GM19193 (cell line): ENCODE measurements around the gene SDK2.

Source experiments
- POLR2A ChIP-seq: IDR thresholded peaks from 4 replicates; pipeline ENCODE4 v1.6.1; 2011; ENCODE audit not compliant: insufficient read depth, insufficient read length; ENCODE audit errors: extremely low read depth

The SDK2 gene, protein sequence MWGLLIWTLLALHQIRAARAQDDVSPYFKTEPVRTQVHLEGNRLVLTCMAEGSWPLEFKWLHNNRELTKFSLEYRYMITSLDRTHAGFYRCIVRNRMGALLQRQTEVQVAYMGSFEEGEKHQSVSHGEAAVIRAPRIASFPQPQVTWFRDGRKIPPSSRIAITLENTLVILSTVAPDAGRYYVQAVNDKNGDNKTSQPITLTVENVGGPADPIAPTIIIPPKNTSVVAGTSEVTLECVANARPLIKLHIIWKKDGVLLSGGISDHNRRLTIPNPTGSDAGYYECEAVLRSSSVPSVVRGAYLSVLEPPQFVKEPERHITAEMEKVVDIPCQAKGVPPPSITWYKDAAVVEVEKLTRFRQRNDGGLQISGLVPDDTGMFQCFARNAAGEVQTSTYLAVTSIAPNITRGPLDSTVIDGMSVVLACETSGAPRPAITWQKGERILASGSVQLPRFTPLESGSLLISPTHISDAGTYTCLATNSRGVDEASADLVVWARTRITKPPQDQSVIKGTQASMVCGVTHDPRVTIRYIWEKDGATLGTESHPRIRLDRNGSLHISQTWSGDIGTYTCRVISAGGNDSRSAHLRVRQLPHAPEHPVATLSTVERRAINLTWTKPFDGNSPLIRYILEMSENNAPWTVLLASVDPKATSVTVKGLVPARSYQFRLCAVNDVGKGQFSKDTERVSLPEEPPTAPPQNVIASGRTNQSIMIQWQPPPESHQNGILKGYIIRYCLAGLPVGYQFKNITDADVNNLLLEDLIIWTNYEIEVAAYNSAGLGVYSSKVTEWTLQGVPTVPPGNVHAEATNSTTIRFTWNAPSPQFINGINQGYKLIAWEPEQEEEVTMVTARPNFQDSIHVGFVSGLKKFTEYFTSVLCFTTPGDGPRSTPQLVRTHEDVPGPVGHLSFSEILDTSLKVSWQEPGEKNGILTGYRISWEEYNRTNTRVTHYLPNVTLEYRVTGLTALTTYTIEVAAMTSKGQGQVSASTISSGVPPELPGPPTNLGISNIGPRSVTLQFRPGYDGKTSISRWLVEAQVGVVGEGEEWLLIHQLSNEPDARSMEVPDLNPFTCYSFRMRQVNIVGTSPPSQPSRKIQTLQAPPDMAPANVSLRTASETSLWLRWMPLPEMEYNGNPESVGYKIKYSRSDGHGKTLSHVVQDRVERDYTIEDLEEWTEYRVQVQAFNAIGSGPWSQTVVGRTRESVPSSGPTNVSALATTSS (N-terminal part only)

DNA sequence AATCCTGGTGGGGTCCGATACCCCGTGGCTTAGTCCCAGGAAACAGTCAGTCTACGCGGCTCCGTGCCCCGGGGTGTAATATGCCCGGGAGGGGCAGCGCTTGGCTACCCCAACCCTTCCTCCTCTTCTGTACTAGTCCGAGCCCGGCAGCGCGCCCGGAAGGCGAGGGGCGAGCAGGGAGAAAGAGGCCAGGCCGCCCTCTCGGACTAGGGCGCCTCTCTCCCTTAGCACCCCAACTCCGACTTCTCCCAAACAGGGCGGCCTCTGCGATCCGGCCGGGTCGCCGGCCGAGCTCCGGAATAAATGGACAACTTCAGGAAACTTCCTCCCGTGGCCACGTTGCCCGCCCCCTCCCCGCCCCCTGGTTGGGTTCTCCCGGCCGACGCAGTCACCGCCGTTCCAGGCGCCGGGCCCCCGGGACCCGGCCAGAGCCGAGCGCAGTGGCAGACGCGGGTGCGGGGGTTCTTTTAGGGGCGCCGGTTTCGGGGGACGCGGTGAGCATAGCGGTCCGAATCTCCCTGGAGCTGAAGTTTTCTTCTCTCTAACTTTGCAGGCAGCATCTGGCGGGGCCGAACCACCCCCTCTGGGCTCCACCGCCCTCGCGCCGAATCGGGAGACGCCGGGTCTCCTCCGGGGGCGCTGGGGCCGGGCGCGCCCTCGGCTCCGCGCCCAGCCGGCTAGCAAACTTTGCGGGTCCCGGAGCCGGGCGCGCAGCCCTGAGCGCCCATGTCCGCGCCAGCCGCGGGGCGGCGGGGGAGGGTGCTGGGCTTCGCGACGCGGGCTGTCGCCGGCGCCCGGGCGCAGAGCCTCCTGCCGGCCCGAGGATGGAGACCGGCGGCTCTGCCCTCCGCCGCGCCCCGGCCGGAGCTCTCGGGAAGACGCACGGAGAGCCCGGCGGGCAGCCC lies at the start of gene SDK2:
Gene SDK2 (minus strand): TSS at position 301 of the 905 bp plus-strand sequence. CDS start 357 bp downstream, outside the sequence.
- no peak for TF ChIP-seq POLR2A

DNA sequence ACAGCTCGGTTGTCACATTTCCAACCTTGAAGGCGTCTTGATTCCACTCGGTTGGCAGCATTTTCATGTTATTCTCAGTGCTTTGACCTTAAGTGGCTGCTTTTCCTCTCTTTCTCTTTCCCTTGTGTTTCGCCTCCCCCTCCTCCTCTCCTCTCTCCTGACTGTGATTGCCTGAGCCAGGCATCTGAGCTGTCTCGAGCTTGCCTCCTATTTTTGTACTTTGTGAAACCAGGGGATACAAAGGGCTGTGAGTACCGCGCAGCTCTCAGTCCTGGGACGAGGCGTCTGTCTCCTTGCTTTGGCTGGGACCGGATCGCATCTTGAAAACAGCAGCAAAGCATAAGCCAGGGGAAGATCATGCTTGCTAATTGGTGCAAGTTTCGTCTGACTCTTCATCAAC lies 48.8 kb upstream of the SDK2 start:
- no peak for TF ChIP-seq POLR2A

DNA sequence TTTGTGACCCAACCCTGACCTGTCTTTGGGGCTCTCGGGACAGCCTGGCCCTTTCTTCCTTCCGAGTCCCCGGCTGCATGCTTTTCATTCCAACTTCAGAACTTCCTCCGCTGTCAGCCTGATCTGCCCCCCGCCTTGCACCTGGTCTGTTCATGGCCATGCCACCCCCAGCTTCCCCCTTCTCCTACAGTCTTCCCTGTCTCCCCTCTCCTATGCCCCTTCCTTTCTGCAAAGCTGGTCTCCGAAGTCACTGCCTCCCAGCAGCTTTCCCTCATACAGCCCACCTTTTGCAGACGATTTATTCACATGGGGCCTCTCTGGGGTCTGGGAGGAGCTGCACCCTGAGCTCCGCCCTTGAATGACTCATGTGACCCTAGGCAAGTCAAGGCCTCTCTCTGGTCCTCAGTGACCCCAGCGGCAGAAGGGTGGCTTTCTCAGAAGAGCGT lies 47.1 kb upstream of the SDK2 start:
- no peak for TF ChIP-seq POLR2A

DNA sequence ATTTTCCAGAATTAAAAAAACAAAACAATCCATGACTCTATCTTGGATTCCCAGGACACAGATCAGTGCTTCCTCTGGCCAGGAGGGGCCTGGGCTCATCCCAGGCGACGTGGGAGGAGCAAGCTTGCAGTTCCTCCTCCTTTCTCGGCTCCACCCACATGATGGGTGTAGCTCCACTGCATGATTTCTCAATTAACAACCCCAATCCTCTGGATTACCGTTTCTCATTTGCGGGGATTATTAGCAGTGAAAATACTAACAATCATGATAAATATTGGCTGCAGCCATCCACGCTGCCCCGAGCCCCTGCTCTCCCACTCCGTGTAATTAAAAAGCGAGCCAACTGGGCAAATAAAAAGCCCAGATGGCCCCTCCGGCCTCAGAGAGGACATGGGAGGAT lies 46.4 kb upstream of the SDK2 start:
- TF ChIP-seq POLR2A: no peak

DNA sequence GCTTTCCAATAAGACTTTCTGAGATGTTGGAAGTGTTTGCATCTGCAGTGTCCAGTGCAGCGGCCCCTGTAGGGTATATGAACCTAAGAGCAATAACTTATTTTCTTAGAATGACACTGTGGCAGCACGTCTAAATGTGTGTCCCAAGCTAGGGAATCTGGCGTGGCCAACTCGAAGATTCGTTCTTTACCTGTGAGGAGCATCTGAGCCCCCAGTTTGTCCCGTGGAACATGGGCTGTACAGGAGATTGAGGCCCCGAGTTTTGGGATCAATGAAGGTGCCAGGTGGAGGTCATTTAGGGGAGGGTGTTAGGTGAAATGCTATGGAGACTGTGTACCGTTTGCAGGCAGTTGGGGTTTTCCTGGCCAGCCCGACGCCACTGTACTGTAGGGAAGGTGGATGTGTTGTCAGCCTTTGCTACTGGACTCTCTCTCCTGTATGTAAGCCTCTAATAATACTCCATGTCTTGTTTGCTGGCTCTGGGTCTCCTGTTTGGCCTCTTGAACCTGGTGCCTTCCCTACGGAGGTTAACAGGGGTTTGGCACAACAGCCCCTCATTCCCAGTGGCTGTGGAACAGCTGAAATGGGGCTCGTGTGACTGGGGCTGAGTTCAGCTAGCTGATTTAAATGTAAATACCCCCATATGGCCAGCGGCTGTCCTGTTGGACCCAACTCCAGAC lies 45.5 kb upstream of the SDK2 start:
- TF ChIP-seq POLR2A: no peak

DNA sequence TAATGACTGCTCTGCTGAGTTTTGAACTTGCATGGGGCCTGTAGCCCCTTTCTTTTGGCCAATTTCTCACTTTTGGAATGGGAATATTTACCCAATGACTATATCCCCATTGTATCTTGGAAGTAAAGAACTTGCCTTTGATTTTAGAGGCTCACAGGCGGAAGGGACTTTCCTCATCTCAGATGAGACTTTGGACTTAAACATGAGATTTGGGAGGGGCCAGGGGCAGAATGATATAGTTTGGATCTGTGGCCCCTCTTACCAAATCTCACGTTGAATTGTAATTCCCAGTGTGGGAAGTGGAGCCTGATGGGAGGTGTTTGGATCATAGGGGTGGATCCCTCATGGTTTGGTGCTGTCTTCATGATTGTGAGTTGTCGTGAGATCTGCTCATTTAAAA lies 42.7 kb upstream of the SDK2 start:
- no peak for TF ChIP-seq POLR2A

DNA sequence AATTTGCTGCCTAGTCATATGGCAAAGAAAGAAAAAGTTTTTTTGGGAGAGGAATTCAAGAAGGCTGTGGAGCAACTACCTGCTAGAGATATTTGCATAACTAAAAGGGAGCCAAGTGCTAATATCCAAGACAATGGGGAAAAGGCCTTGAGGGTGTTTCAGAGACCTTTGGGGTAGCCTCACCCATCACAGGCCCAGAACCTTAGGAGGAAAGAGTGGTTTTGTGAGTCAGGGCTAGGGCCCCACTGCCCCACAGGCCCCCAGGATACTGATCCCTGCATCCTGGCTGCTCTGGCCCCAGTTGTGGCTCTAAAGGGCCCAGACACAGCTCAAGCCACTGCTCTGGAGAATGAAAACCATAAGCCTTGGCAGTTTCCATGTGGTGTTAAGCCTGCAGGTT lies 41.9 kb upstream of the SDK2 start:
- TF ChIP-seq POLR2A: no peak

DNA sequence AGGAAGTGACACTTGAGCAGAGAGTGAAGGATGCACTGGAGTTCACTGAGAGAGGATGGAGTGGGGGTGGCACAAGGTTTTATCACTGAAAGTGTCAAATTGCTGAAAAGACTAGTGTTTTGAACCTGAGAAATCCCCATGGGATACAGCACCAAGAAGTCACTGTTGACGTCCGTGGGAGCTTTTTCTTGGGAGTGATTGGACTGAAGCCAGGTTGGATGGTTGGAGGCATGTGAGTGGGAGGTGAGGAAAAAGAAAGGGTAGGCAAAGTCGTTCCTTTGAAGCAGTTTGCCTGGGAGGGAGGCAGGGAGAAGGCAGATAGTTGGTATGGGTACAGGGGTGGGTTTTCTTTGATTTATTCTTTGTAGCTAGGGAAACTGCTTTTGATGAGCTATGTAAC lies 39.9 kb upstream of the SDK2 start:
- TF ChIP-seq POLR2A: no peak

DNA sequence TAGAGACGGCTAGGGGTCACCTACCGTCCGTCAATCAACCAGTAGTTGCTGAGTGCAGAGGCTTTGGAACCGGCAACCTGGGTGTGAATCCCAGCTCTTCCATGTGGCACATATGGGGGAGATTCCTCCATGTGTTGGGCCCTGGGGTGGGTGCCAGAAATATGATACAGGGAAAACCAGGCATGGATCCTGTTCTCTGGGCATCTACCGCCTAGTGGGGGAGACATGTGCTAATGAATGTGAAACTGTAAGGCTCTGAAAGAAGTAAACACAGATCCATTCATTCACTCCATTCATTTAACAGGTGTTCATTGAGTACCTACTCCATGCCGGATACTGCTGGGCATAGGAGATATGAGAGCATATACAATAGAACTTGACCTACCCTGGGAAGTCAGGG lies 39.5 kb upstream of the SDK2 start:
- no peak for TF ChIP-seq POLR2A

DNA sequence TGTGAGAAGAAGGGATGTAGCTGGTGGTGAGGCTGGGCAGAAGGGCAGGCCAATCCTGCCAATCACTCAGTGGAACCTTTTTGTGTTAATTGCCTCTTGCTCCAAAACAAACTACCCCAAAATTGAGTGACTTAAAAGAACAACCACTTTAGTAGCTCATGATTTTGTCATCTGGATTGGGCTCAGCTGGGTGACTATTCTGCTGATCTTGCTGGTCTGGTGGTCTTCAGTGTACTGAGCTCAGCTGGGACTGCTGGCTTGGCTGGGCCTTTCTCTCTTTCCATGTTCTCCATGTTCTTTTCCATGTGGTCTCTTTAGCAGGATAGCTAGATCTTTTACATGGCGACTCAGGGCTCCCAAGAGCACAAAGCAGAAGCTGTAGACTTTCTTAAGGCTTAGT lies 37.7 kb upstream of the SDK2 start:
- TF ChIP-seq POLR2A: no peak

DNA sequence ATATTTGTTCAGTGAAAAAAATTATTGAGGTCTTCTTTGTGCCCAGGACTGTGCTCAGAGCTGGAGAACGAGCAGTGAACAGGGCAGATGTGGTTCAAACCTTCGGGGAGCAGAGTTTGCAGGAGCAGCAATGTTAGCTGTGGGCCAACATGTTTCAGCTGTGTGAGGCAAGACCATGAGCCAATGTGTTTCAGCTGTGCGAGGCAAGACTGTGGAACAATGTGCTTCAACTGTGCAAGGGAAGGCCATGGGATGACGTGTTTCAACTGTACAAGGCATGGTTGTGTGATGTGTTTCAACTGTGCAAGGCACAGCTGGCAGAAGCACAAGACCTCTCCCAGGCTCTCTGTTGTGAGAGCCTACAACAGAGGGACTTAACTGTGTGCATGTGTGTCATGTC lies 35.2 kb upstream of the SDK2 start:
- TF ChIP-seq POLR2A: no peak

DNA sequence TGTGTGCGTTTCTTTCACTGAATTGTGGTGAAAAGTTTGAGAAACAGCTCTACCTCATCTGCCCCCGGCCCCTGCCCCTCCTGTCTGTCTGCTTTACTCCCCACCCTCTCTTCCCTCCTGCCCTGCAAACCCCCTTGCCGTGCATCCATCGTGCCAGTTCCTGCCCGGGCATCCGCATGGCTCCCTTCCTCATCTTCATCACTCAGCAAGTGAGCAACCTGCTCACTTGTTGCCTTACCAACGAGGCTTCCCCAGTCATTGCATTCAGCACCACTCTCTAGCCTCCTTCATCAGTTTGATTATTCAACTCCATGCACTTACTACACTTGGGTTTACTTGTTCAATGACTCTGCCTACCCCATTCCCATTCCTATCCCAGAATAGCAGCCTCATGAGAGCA lies 34.8 kb upstream of the SDK2 start:
- no peak for TF ChIP-seq POLR2A

DNA sequence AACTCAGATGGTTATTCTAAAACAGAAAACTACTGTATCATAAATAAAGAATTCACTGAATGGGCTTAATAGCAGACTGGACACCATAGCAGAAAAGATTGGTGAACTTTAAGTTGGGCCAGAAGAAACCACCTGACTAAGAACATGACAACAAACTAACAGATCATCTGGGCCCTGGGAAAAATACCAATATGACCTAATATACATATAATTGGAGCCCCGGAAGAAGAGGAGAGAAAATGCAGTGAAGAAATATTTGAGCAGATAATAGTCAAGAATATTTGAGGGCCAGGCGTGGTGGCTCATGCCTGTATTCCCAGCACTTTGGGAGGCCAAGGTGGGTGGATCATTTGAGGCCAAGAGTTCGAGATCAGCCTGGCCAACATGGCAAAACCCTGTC lies 25.5 kb upstream of the SDK2 start:
- TF ChIP-seq POLR2A: no peak
